Measurements from ENCODE around the gene GTF2H3.
"Not testable (repeated sequence)": the region's sequence is repeated elsewhere in the genome, so short reads cannot be mapped to it uniquely, and the experiment has no call there.

The GTF2H3 gene

GRCh38 chr12:123633379-123634141 lies at the start of gene GTF2H3, which contains the start of gene EIF2B1:
TSS of gene GTF2H3 (plus strand) at chr12:123633829. CDS start at chr12:123633860, 31 bp downstream.
TSS of gene EIF2B1 (minus strand) at chr12:123633686. CDS start at chr12:123633557, 129 bp downstream.
- peak; percentile 95 for DNase-seq

GRCh38 chr12:123591702-123592481 lies 41.7 kb upstream of the GTF2H3 start:
- DNase-seq: no peak

DNA sequence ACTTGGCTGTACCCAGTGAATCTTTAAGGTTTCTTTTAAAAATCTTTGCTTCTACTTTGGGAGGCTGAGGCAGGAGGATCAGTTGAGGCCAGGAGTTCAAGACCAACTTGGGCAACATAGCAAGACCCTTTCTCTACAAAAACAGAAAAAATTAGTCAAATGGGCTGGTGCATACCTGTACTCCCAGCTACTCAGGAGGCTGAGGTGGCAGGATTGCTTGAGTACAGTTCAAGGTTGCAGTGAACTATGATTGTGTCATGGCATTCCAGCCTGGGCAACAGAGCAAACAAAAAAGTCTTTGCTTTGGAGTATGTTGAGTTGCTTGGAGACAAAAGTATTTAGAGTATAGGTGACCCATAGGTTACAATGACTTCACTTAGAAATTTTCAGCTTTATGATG lies 37.9 kb upstream of the GTF2H3 start:
- DNase-seq: no peak

GRCh38 chr12:123597100-123597499 lies 36.5 kb upstream of the GTF2H3 start:
- DNase-seq: no peak

GRCh38 chr12:123598522-123598921 lies 35.1 kb upstream of the GTF2H3 start:
- no peak for DNase-seq

DNA sequence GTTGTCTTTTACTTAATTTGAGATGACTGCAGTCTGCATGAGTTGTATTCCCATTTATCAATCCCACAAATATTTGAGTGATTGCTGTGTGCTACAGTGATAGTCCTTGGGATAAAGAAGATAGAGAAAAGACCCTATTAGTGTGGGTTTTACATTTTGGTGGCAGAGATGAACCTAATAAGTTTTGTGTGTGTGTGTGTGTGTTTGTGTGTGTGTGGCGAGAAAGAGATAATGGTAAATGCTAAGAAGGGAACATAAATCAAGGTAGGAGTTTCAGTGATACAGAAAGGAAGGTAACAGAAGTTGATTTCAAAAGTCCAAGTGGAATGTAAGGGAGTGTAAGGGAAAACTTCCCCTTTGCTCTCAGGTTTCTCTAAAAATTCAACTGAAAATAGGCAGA lies 34.3 kb upstream of the GTF2H3 start:
- no peak for DNase-seq

DNA sequence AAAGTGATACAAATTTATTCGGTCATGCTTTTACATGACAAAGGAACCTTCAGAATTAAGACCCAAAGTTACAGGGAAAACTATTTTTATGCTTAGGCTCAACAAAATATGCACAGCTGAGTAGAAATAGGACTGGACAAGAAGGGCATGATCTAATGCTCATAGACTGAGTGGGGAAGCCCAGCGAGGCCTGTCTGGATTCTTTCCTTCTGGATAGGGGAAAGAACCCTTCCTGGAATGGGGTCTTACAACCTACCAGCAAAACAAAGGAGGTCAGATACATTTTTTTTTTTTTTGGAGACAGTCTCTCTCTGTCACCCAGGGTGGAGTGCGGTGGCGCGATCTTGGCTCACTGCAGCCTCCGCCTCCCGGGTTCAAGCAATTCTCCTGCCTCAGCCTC lies 33.9 kb upstream of the GTF2H3 start:
- DNase-seq: no peak

GRCh38 chr12:123601602-123602489 lies 31.8 kb upstream of the GTF2H3 start, which contains the start of gene DDX55:
TSS of gene DDX55 (plus strand) at chr12:123602099. CDS start at chr12:123602149, 50 bp downstream.
- peak; percentile 83 for DNase-seq

DNA sequence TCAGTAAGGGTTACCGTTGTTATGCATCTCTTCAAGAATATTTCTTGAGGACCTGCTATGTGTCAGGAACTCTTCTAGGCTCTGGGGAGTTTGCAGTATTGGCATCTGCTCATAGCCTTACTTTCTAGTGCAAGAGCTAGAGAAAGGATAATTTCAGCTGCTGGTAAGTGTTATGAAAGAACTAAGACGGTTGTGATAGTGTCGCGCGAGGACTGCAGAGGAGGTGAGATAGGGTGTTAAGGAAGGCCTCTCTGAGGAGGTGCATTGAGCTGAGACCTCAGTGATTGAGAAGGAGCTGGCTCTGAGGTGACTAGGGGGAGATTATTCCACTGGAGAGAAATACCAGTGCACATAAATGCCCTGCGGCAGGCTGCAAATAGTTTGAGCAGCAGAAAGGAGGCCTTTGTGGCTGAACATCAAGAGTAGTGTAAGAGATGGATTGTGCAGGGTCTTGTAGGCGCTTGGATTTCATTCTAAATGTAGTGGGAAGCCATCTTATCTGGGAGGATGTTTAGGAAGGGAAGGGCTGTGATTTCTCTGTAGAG lies 30.9 kb upstream of the GTF2H3 start:
- DNase-seq: no peak

- DNase-seq: not testable (repeated sequence)
Observed at GRCh38 chr12:123603495-123603894, 30.1 kb upstream of the GTF2H3 start.

GRCh38 chr12:123607756-123608155 lies 25.9 kb upstream of the GTF2H3 start:
- no peak for DNase-seq

DNA sequence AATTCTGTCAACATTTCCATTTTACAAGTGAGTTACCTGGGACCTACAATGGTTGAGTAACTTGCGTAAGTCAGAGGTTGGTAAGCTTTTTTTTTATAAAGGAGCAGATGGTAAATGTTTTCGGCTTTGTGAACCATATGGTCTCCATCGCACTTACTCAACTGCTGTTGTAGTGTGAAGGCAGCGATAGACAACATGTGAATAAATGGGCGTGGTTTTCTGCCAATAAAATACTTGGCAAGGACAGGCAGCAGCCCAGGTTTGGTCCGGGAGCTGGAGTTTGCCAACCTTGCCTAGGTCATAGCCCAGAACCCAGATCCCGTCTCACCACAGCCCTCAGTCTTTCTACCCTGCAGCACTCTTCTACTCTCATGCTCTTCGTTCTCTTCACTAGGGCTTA lies 25.4 kb upstream of the GTF2H3 start:
- DNase-seq: no peak

- no peak for DNase-seq
Observed at GRCh38 chr12:123614110-123614509, 19.5 kb upstream of the GTF2H3 start.

- DNase-seq: no peak
Observed at GRCh38 chr12:123614531-123614930, 19.1 kb upstream of the GTF2H3 start.

GRCh38 chr12:123617144-123617543 lies 16.5 kb upstream of the GTF2H3 start:
- no peak for DNase-seq

DNA sequence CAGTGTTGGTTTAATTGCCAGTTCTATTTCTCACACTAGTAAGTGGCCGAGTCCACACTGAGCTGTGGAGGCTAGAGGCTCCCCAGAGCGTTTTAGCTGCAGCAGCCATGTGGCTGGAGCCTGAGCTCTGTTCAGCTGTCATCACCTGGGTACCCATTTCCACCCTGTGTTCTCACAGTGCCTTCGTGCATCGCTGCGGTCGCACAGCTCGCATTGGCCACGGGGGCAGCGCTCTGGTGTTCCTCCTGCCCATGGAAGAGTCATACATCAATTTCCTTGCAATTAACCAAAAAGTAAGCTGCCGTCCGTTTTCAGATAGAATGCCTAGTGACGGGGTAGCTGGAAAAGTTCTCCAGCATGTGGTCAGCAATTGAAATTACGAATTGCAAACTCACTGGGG lies 16.0 kb upstream of the GTF2H3 start:
- no peak for DNase-seq

DNA sequence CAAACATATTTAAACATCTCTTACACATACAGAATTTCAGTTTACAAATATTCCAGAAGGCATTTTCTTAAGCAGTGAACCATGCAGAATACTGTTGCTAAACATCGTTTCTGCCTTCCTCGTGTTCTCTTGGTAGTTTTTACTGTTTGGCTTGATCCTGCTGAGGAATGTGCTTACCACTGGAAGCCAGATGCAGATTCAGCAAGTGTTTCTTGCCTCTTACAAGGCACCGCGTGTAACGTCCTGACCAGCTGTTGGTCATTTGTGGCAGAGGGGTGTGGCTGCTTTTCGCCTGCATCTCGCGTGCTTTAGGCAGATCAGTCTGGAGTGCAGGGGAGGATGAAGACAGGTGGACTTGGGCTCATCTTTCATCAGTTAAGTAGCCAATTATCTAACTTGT lies 12.5 kb upstream of the GTF2H3 start:
- DNase-seq: no peak

DNA sequence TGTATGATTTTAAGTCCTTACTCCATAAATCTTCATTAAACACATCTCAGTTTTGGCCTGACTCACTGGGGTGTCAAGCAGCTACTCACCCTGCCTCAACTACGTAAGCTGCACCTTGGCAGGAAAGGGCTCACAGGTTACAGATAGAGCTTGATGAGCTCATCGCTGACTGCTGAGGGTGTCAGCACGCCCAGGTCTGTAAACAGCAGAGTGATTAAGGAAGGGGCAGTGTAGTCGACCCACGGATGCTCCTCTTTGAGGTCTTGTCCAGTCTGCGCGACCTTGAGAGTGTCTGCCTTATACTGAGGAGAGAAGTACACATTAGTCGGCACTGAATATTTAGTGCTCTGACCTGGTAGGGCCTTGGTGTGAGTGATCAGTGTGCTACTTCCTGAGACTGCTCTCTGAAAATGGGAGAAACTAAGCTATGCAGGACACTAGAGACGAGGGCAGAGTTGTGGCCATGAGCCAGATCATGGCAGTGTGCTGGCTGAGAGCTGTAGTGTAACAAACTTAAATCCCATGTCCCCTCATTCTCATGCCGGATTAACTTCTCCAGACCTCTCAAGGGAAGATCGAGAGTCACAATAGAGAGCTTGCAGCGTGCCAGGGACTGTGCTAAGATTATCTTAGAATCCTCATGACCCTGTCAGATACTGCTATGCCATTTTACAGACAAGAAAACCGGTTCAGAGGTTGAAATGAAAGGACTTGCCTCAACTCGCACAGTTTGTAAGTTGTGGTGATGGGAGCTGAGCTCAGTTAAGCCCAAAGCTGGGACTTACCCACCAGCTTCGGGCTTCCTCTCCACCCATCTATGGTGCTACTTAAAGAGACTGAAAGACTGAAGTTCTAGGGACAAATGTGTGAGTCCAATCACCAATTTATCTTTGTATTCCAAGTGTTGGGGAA lies 11.8 kb upstream of the GTF2H3 start:
- no peak for DNase-seq

DNA sequence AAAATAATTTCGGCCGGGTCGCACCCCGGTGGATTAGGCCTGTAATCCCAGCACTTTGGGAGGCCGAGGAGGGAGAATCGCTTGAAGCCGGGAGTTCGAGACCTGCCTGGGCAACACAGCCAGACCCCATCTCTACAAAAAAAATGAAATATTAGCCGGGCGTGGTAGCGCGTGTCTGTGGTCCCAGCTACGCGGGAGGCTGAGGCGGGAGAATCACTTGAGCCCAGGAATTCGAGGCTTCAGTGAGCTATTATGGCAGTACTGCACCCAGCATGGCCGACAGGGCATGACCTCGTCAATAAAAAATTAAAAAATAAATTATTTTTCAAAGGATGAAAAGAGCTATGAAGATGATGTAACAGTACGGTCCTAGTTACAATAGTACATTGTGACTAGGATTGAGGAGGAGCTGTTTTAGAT lies 523 bp downstream of the GTF2H3 start:
- DNase-seq: no peak

DNA sequence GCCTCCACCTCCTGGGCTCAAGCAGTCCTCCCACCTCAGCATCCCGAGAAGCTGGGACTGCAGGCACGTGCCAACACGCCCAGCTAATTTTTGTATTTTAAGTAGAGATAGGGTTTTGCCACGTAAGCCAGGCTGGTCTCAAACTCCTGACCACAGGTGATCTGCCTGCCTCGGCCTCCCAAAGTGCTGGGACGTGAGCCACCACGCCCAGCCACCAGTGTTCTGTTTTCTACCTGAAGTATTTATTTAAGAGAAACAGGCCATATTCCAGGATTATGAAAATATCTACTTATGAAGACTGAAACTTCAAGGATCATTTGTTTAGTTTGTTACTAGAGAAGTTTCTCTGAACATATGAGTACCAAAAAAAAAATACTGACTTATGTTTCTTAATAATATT lies 10.3 kb downstream of the GTF2H3 start:
- DNase-seq: no peak

GRCh38 chr12:123645380-123645779 lies 11.8 kb downstream of the GTF2H3 start:
- no peak for DNase-seq

GRCh38 chr12:123645878-123646277 lies 12.2 kb downstream of the GTF2H3 start:
- DNase-seq: no peak

Data from stimulated activated CD4-positive, alpha-beta T cell treated with anti-CD3 and anti-CD28 coated beads, Interleukin-12 subunit alpha, Interleukin-12 subunit beta, amount 100 ng/mL, for 4 hours (primary cell).